ENCODE measurements around the gene CHD6. TPM values are rescaled to one million over a fixed set of nuclear protein-coding genes. Genes with fewer than 3 reads are reported as not detected.

Gene CHD6
- total RNA-seq, 1 experiment from 2014 or later = 26.6 TPM

GRCh38 chr20:41376349-41376748 is 241.8 kb downstream of the CHD6 start:
- Histone ChIP-seq H3K36me3 (ENCODE audit: control insufficient read depth in 1 of 2, insufficient read depth in 2 of 2, low read length in 2 of 2) (no peaks in the 10 kb centered on the region), H3K4me1 (ENCODE audit: control insufficient read depth in 1 of 2, insufficient read depth in 2 of 2, low read length in 2 of 2) (no peaks in the 10 kb centered on the region), H3K4me3 (replicated peaks in 1 of 2; ENCODE audit: low read depth in 1 of 2, low read length in 2 of 2) (no peak overlapping the region), H3K27me3 (ENCODE audit: insufficient read depth, low read length) (peaks cover 10% of the 10 kb centered on the region), H3K27ac (ENCODE audit: low read depth, low read length) (no peak overlapping the region), H3K79me2 (ENCODE audit: insufficient read depth, low read length) (no peaks in the 10 kb centered on the region), H2AFZ (ENCODE audit: low read depth, low read length, poor library complexity, severe bottlenecking) (no peak overlapping the region), H3K4me2 (ENCODE audit: low read length) (no peak overlapping the region), H3K9me2 (ENCODE audit: insufficient read depth) (no peaks in the 10 kb centered on the region), H3K9ac (ENCODE audit: low read length) (no peak overlapping the region), H3K9me3 (ENCODE audit: control insufficient read depth in 1 of 2, insufficient read depth in 1 of 2, low read depth in 1 of 2, low read length in 2 of 2) (no peaks in the 10 kb centered on the region), H4K20me1 (ENCODE audit: insufficient read depth) (no peaks in the 10 kb centered on the region)
- no TSS peak for BruUV-seq (replicated peaks)
- ChIA-PET RAD21 (ENCODE audit: low non-redundant PET in 1 of 2, low total read pairs in 2 of 2, uncharacterized antibody in 2 of 2, unreplicated experiment in 2 of 2) (no interaction called here), POLR2A (no interaction called here), CTCF (no interaction called here)
- intact Hi-C loops (cut with micrococcal nuclease) = no loop called here
- DNase-seq (ENCODE audit: low read depth, low spot score) (no peak), ATAC-seq (no peak)
- TF ChIP-seq YY1 (IDR thresholded peaks at IDR 0.05; ENCODE audit: extremely low read depth, insufficient replicate concordance, low read depth, low read length) = no peak

- no peaks in the 10 kb centered on the region for H4K20me1 ChIP-seq (ENCODE audit: insufficient read depth)
- no peak overlapping the region for H2AFZ ChIP-seq (ENCODE audit: low read depth, low read length, poor library complexity, severe bottlenecking)
- H3K4me1 ChIP-seq (ENCODE audit: control insufficient read depth in 1 of 2, insufficient read depth in 2 of 2, low read length in 2 of 2) = no peaks in the 10 kb centered on the region
- ATAC-seq (no peak), DNase-seq (ENCODE audit: low read depth, low spot score) (no peak)
- H3K79me2 ChIP-seq (ENCODE audit: insufficient read depth, low read length) = no peaks in the 10 kb centered on the region
- H3K36me3 ChIP-seq (ENCODE audit: control insufficient read depth in 1 of 2, insufficient read depth in 2 of 2, low read length in 2 of 2) = no peaks in the 10 kb centered on the region
- BruUV-seq (replicated peaks) = no TSS peak
- H3K27ac ChIP-seq (ENCODE audit: low read depth, low read length) = no peak overlapping the region
- intact Hi-C loops (cut with micrococcal nuclease) = no loop called here
- RAD21 ChIA-PET (ENCODE audit: low non-redundant PET in 1 of 2, low total read pairs in 2 of 2, uncharacterized antibody in 2 of 2, unreplicated experiment in 2 of 2) = no interaction called here
- H3K4me2 ChIP-seq (ENCODE audit: low read length) = no peak overlapping the region
- H3K4me3 ChIP-seq (replicated peaks in 1 of 2; ENCODE audit: low read depth in 1 of 2, low read length in 2 of 2) = no peak overlapping the region
- CTCF ChIA-PET = no interaction called here
- POLR2A ChIA-PET = no interaction called here
- TF ChIP-seq FOSL1 (IDR thresholded peaks at IDR 0.05; ENCODE audit: low read depth) (no peak), POLR2A (IDR thresholded peaks at IDR 0.05; ENCODE audit: borderline replicate concordance, extremely low read depth, insufficient read depth, insufficient read length) (no peak), POLR2AphosphoS5 (IDR thresholded peaks at IDR 0.05; ENCODE audit: low read depth, low read length) (no peak), YY1 (IDR thresholded peaks at IDR 0.05; ENCODE audit: extremely low read depth, insufficient replicate concordance, low read depth, low read length) (no peak), CEBPB (IDR thresholded peaks at IDR 0.05; ENCODE audit: low read depth) (no peak), TCF7L2 (IDR thresholded peaks at IDR 0.05; ENCODE audit: borderline replicate concordance, extremely low read depth, insufficient read depth, insufficient read length) (no peak), SP1 (IDR thresholded peaks at IDR 0.05; ENCODE audit: low read depth) (no peak), RAD21 (IDR thresholded peaks at IDR 0.05; ENCODE audit: low read depth) (no peak), ZFX (IDR thresholded peaks at IDR 0.05) (no peak), SRF (IDR thresholded peaks at IDR 0.05; ENCODE audit: low read depth) (no peak), CBX3 (IDR thresholded peaks at IDR 0.05; ENCODE audit: low read depth) (no peak), ATF3 (IDR thresholded peaks at IDR 0.05) (no peak), EZH2phosphoT487 (IDR thresholded peaks at IDR 0.05; ENCODE audit: borderline replicate concordance) (no peak), EGR1 (IDR thresholded peaks at IDR 0.05; ENCODE audit: low read depth) (no peak)
- TF ChIP-seq, protein P1, sequence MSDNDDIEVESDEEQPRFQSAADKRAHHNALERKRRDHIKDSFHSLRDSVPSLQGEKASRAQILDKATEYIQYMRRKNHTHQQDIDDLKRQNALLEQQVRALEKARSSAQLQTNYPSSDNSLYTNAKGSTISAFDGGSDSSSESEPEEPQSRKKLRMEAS (IDR thresholded peaks at IDR 0.05) = no peak
- TF ChIP-seq, protein P2, sequence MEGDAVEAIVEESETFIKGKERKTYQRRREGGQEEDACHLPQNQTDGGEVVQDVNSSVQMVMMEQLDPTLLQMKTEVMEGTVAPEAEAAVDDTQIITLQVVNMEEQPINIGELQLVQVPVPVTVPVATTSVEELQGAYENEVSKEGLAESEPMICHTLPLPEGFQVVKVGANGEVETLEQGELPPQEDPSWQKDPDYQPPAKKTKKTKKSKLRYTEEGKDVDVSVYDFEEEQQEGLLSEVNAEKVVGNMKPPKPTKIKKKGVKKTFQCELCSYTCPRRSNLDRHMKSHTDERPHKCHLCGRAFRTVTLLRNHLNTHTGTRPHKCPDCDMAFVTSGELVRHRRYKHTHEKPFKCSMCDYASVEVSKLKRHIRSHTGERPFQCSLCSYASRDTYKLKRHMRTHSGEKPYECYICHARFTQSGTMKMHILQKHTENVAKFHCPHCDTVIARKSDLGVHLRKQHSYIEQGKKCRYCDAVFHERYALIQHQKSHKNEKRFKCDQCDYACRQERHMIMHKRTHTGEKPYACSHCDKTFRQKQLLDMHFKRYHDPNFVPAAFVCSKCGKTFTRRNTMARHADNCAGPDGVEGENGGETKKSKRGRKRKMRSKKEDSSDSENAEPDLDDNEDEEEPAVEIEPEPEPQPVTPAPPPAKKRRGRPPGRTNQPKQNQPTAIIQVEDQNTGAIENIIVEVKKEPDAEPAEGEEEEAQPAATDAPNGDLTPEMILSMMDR (IDR thresholded peaks at IDR 0.05 in 2 of 3, conservative IDR thresholded peaks at IDR 0.05 in 1 of 3; ENCODE audit: borderline replicate concordance in 1 of 3, insufficient read depth in 1 of 3, low read depth in 2 of 3, low read length in 2 of 3) = no peak
- peaks cover 10% of the 10 kb centered on the region for H3K27me3 ChIP-seq (ENCODE audit: insufficient read depth, low read length)
- no peaks in the 10 kb centered on the region for H3K9me3 ChIP-seq (ENCODE audit: control insufficient read depth in 1 of 2, insufficient read depth in 1 of 2, low read depth in 1 of 2, low read length in 2 of 2)
- no peak overlapping the region for H3K9ac ChIP-seq (ENCODE audit: low read length)
- H3K9me2 ChIP-seq (ENCODE audit: insufficient read depth) = no peaks in the 10 kb centered on the region
These were observed 242.3 kb downstream of the CHD6 start for GRCh38 chr20:41375846-41376245.

All from HCT116 (cell line).